ENCODE measurements around the gene RNF2. TPM values are rescaled to one million over a fixed set of nuclear protein-coding genes. Genes with fewer than 3 reads are reported as not detected.

Gene RNF2
- total RNA-seq, 1 experiment from 2014 or later, result 23.3 TPM

GRCh38 chr1:185058110-185058509 lies 12.8 kb downstream of the RNF2 start:
- no peaks in the 10 kb centered on the region for H3K4me1 Mint-ChIP-seq (ENCODE audit: low read depth, unreplicated experiment)
- TF ChIP-seq, protein P1, sequence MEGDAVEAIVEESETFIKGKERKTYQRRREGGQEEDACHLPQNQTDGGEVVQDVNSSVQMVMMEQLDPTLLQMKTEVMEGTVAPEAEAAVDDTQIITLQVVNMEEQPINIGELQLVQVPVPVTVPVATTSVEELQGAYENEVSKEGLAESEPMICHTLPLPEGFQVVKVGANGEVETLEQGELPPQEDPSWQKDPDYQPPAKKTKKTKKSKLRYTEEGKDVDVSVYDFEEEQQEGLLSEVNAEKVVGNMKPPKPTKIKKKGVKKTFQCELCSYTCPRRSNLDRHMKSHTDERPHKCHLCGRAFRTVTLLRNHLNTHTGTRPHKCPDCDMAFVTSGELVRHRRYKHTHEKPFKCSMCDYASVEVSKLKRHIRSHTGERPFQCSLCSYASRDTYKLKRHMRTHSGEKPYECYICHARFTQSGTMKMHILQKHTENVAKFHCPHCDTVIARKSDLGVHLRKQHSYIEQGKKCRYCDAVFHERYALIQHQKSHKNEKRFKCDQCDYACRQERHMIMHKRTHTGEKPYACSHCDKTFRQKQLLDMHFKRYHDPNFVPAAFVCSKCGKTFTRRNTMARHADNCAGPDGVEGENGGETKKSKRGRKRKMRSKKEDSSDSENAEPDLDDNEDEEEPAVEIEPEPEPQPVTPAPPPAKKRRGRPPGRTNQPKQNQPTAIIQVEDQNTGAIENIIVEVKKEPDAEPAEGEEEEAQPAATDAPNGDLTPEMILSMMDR (IDR thresholded peaks at IDR 0.05; ENCODE audit: unreplicated experiment), result no peak
- H3K4me3 Mint-ChIP-seq (ENCODE audit: low read depth, unreplicated experiment), result no peak overlapping the region
- no peaks in the 10 kb centered on the region for H3K27me3 Mint-ChIP-seq (ENCODE audit: unreplicated experiment)
- BruUV-seq (replicated peaks), result no TSS peak
- CTCF ChIA-PET, result interaction anchor here (0.5 kb wide), 1 partner anchor 527 kb away, joined by 5 read pairs; no protein-coding TSS in a partner anchor
- H3K27ac Mint-ChIP-seq (ENCODE audit: unreplicated experiment), result no peak overlapping the region
- H3K36me3 Mint-ChIP-seq (ENCODE audit: insufficient read depth, unreplicated experiment), result no peaks in the 10 kb centered on the region
- intact Hi-C loops (cut with micrococcal nuclease; ENCODE audit: unreplicated experiment), result no loop called here
- H3K9me3 Mint-ChIP-seq (ENCODE audit: low read depth, unreplicated experiment), result no peaks in the 10 kb centered on the region
- no peak for DNase-seq

DNA sequence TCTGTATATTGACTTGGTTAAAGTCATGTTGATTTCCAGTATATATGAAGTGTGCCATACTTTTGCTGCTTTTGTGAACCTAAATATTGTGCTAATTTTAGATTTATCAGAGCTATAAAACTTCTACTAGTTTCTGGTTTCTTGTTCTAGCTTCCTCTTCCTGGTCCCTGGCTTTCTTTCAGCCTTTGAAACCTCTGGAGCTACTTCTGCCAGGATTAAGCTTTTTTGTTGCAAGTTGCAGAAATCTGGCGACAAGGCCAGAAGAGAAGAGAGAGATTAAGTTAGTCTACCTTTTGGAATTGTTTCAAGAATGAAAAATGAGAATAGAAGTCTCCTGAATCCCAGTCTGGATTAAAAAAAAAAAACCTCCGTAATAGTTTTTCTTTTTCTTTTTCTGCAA lies 13.5 kb downstream of the RNF2 start:
- CTCF ChIA-PET, result no interaction called here
- no peak overlapping the region for H3K4me3 Mint-ChIP-seq (ENCODE audit: low read depth, unreplicated experiment)
- no peaks in the 10 kb centered on the region for H3K36me3 Mint-ChIP-seq (ENCODE audit: insufficient read depth, unreplicated experiment)

GRCh38 chr1:185059950-185060571 lies 14.7 kb downstream of the RNF2 start:
- no peaks in the 10 kb centered on the region for H3K9me3 Mint-ChIP-seq (ENCODE audit: low read depth, unreplicated experiment)
- H3K27me3 Mint-ChIP-seq (ENCODE audit: unreplicated experiment), result no peaks in the 10 kb centered on the region
- CTCF ChIA-PET, result no interaction called here
- no peak for DNase-seq
- TF ChIP-seq, protein P1 (IDR thresholded peaks at IDR 0.05; ENCODE audit: unreplicated experiment), result no peak
- H3K4me3 Mint-ChIP-seq (ENCODE audit: low read depth, unreplicated experiment), result no peak overlapping the region
- no peaks in the 10 kb centered on the region for H3K4me1 Mint-ChIP-seq (ENCODE audit: low read depth, unreplicated experiment)
- H3K36me3 Mint-ChIP-seq (ENCODE audit: insufficient read depth, unreplicated experiment), result no peaks in the 10 kb centered on the region
- no TSS peak for BruUV-seq (replicated peaks)
- intact Hi-C loops (cut with micrococcal nuclease; ENCODE audit: unreplicated experiment), result no loop called here
- no peak overlapping the region for H3K27ac Mint-ChIP-seq (ENCODE audit: unreplicated experiment)

More for the DNA sequence above, 13.5 kb downstream of the RNF2 start:
- intact Hi-C loops (cut with micrococcal nuclease; ENCODE audit: unreplicated experiment), result no loop called here
- no peaks in the 10 kb centered on the region for H3K4me1 Mint-ChIP-seq (ENCODE audit: low read depth, unreplicated experiment)
- TF ChIP-seq, protein P1 (IDR thresholded peaks at IDR 0.05; ENCODE audit: unreplicated experiment), result no peak
- H3K9me3 Mint-ChIP-seq (ENCODE audit: low read depth, unreplicated experiment), result no peaks in the 10 kb centered on the region
- BruUV-seq (replicated peaks), result no TSS peak
- H3K27ac Mint-ChIP-seq (ENCODE audit: unreplicated experiment), result no peak overlapping the region
- no peak for DNase-seq
- no peaks in the 10 kb centered on the region for H3K27me3 Mint-ChIP-seq (ENCODE audit: unreplicated experiment)

DNA sequence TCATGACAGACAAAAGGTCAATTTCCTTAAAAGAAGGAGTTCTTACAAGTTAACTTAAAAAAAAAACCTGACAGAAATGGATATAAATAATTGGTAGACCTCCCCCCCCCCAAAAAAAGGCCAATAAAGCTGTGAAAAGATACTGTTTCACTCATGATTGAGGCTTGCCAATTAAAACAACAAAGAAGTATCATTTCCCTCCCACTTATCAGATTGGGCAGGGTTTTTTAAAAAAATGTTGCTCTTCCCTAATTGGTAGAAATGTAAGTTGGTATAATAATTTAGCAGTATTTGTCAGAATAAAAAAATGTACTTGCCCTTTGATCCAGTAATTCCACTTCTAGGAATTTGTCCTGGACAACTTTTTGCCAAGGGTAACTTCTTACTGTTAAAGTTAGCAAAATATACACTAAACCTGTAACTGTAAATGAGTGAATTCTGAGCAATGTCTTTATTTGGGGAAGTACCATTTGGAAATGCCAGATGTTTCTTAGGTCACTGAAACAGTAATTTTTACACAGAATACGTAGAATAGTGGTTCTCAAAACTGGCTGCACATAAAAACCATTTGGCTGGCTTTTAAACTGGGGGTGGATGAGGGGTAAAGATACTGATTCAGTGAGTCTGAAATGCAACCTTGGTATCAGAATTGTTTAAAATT lies 17.5 kb downstream of the RNF2 start:
- Mint-ChIP-seq H3K4me1 (ENCODE audit: low read depth, unreplicated experiment) (peaks cover 6% of the 10 kb centered on the region), H3K27ac (ENCODE audit: unreplicated experiment) (no peak overlapping the region), H3K27me3 (ENCODE audit: unreplicated experiment) (no peaks in the 10 kb centered on the region), H3K4me3 (ENCODE audit: low read depth, unreplicated experiment) (no peak overlapping the region), H3K36me3 (ENCODE audit: insufficient read depth, unreplicated experiment) (no peaks in the 10 kb centered on the region), H3K9me3 (ENCODE audit: low read depth, unreplicated experiment) (no peaks in the 10 kb centered on the region)
- CTCF ChIA-PET, result no interaction called here
- intact Hi-C loops (cut with micrococcal nuclease; ENCODE audit: unreplicated experiment), result no loop called here
- BruUV-seq (replicated peaks), result no TSS peak
- DNase-seq, result no peak
- TF ChIP-seq, protein P1 (IDR thresholded peaks at IDR 0.05; ENCODE audit: unreplicated experiment), result no peak
